Measurements from ENCODE around the gene NKTR.

The NKTR gene

GRCh38 chr3:42685363-42685881, 84.9 kb downstream of the NKTR start, which contains the start of gene KLHL40:
KLHL40 (plus strand) TSS chr3:42685537; CDS start chr3:42685619, 82 bp downstream.
- intact Hi-C loops (cut with DNase I): no loop called here
- peak in 16 of 42 donors; percentile 3 to 36 (median 12) for DNase-seq

- intact Hi-C loops (cut with DNase I): no loop called here
- peak in 17 of 42 donors; percentile 1 to 43 (median 12) for DNase-seq
Measured at GRCh38 chr3:42685891-42686820, 85.7 kb downstream of the NKTR start.

GRCh38 chr3:42686832-42687650, 86.6 kb downstream of the NKTR start:
- intact Hi-C loops (cut with DNase I): no loop called here
- peak in 12 of 42 donors; percentile 1 to 32 (median 8) for DNase-seq

GRCh38 chr3:42688016-42688415, 87.5 kb downstream of the NKTR start:
- peak in 10 of 42 donors; percentile 1 to 29 (median 11) for DNase-seq
- intact Hi-C loops (cut with DNase I): no loop called here

- intact Hi-C loops (cut with DNase I): no loop called here
- DNase-seq: peak in 16 of 42 donors; percentile 0 to 35 (median 11)
Measured at GRCh38 chr3:42688487-42689420, 88.3 kb downstream of the NKTR start.

- intact Hi-C loops (cut with DNase I): no loop called here
- DNase-seq: peak in 11 of 42 donors; percentile 1 to 19 (median 5)
Measured at GRCh38 chr3:42689421-42690014, 89.0 kb downstream of the NKTR start.

GRCh38 chr3:42690191-42690590, 89.7 kb downstream of the NKTR start:
- intact Hi-C loops (cut with DNase I): no loop called here
- peak in 8 of 42 donors; percentile 2 to 36 (median 8) for DNase-seq

- DNase-seq: peak in 22 of 42 donors; percentile 7 to 79 (median 50)
Measured at GRCh38 chr3:42690766-42691680, 90.5 kb downstream of the NKTR start.

GRCh38 chr3:42691816-42692666, 91.6 kb downstream of the NKTR start:
- peak in 15 of 42 donors; percentile 1 to 39 (median 13) for DNase-seq
- intact Hi-C loops (cut with DNase I): no loop called here

More at GRCh38 chr3:42690766-42691680, 90.5 kb downstream of the NKTR start:
- intact Hi-C loops (cut with DNase I): no loop called here

GRCh38 chr3:42692667-42693529, 92.4 kb downstream of the NKTR start:
- intact Hi-C loops (cut with DNase I): no loop called here
- peak in 14 of 42 donors; percentile 2 to 37 (median 11) for DNase-seq

GRCh38 chr3:42693530-42693930, 93.0 kb downstream of the NKTR start:
- peak in 8 of 42 donors; percentile 5 to 31 (median 13) for DNase-seq
- intact Hi-C loops (cut with DNase I): no loop called here

- intact Hi-C loops (cut with DNase I): no loop called here
- no peak for DNase-seq
Measured at GRCh38 chr3:42694366-42694765, 93.9 kb downstream of the NKTR start.

GRCh38 chr3:42696356-42697288, 96.1 kb downstream of the NKTR start:
- intact Hi-C loops (cut with DNase I): no loop called here
- peak in 12 of 42 donors; percentile 4 to 32 (median 10) for DNase-seq
